Mesendoderm (in vitro differentiated cells): ENCODE measurements around the gene GAS6.

ENCODE experiments used
- DNase-seq: peaks from one replicate; pipeline ENCODE4 v3.0.0; 2013
- H2AK5ac ChIP-seq: 2 replicates; pipeline ENCODE4 v1.6.1; 2013; ENCODE audit warnings: low read length, inconsistent platforms
- H2BK120ac ChIP-seq: 2 replicates; pipeline ENCODE4 v1.6.1; 2013; ENCODE audit warnings: low read depth, mild to moderate bottlenecking, low read length, moderate library complexity, mixed read lengths
- H2BK15ac ChIP-seq: replicated peaks from 2 replicates; pipeline ENCODE4 v1.6.1; 2013; ENCODE audit warnings: low read depth, mild to moderate bottlenecking, moderate library complexity
- H2BK5ac ChIP-seq: 2 replicates; pipeline ENCODE4 v1.6.1; 2013; ENCODE audit warnings: low read length, inconsistent platforms
- H3K18ac ChIP-seq: 2 replicates; pipeline ENCODE4 v1.6.1; 2013; ENCODE audit warnings: mild to moderate bottlenecking, low read length, mixed read lengths
- H3K23ac ChIP-seq: one replicate; pipeline ENCODE4 v1.6.1; 2013; ENCODE audit warnings: low read length
- H3K27ac ChIP-seq: 2 replicates; pipeline ENCODE4 v1.5.1; 2013; ENCODE audit warnings: low read depth, mild to moderate bottlenecking, inconsistent platforms, low read length, moderate library complexity
- H3K27me3 ChIP-seq: 2 replicates; pipeline ENCODE4 v1.6.1; 2013; ENCODE audit warnings: low read length, control low read depth, mild to moderate bottlenecking, inconsistent platforms; ENCODE audit not compliant: insufficient read depth, poor library complexity
- H3K36me3 ChIP-seq: 2 replicates; pipeline ENCODE4 v1.6.1; 2013; ENCODE audit warnings: low read length, inconsistent platforms; ENCODE audit not compliant: control insufficient read depth, insufficient read depth
- H3K4ac ChIP-seq: one replicate; pipeline ENCODE4 v1.6.1; 2013; ENCODE audit warnings: low read depth, mild to moderate bottlenecking, low read length, moderate library complexity
- H3K4me1 ChIP-seq: 2 replicates; pipeline ENCODE4 v1.6.1; 2013; ENCODE audit warnings: low read depth, low read length, inconsistent platforms; ENCODE audit not compliant: control insufficient read depth
- H3K4me2 ChIP-seq: 2 replicates; pipeline ENCODE4 v1.6.1; 2013; ENCODE audit warnings: low read length
- H3K4me3 ChIP-seq: 2 replicates; pipeline ENCODE4 v1.5.1; 2013; ENCODE audit warnings: mild to moderate bottlenecking, low read length
- H3K56ac ChIP-seq: one replicate; pipeline ENCODE4 v1.6.1; 2013; ENCODE audit warnings: low read length
- H3K79me1 ChIP-seq: 2 replicates; pipeline ENCODE4 v1.6.1; 2013; ENCODE audit warnings: low read length, inconsistent platforms
- H3K79me2 ChIP-seq: 2 replicates; pipeline ENCODE4 v1.6.1; 2013; ENCODE audit warnings: mild to moderate bottlenecking, low read length; ENCODE audit not compliant: control insufficient read depth, insufficient read depth
- H3K9ac ChIP-seq: 2 replicates; pipeline ENCODE4 v1.6.1; 2013; ENCODE audit warnings: low read length, inconsistent platforms
- H4K5ac ChIP-seq: one replicate; pipeline ENCODE4 v1.6.1; 2013; ENCODE audit warnings: low read length
- H4K8ac ChIP-seq: one replicate; pipeline ENCODE4 v1.6.1; 2013; ENCODE audit warnings: low read depth, mild to moderate bottlenecking, control low read depth, low read length, moderate library complexity
- WGBS: extraction: QIAGEN DNeasy Blood & Tissue Kit; methylation state at CpG from one replicate; pipeline ENCODE4 v1.1.7; 2013; ENCODE audit warnings: low lambda C conversion rate, missing lambda C conversion rate; ENCODE audit not compliant: insufficient coverage; ENCODE audit errors: extremely low coverage; 5-methylcytosine and 5-hydroxymethylcytosine counted together

The GAS6 gene

DNA sequence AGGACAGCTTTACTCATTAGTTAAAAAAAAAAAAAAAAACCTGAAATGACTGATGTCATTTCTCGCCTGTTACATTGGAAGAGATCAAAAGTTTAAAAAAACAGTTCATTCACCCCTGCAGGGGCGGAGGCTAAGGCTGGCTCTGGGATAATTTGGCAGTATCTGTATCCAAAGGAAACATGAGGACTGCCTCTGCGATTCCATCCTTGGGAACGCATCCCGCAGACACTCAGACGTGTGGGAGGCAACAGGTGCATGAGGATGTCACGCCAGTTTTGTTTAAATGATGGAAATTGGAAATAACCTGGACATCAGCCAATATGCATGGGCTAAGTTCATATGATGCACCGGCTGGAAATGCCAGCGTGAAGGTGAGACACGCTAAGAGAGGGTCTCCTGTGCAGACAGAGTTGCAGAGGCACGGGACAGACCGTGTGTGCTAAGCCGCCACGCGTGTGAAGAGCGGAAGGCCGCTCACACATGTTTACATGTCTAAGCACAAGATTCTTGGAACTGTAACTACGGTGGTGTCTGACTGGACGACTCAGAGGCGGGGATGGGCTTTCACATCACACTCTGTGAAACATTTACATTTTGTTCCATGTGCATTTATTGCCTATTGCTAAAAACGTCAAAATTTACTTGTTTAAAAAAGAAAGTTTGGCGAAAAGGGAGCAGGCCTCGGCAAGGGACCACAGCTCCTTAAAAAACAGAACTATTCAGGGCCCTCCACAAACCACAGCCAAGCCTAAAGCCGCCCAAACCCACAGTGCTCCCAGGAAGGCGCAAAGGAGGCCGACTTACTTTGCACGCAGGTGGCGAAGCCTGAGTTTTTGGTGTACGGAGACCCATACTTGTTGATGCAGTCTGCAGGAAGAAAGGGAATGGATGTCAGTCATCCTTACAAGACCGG lies 17.9 kb downstream of the GAS6 start:
- Histone ChIP-seq H3K27me3 (no peaks in the 10 kb centered on the region), H3K79me1 (no peaks in the 10 kb centered on the region), H3K4ac (no peak overlapping the region), H3K27ac (no peak overlapping the region), H2BK5ac (no peak overlapping the region), H2AK5ac (no peak overlapping the region), H3K4me2 (no peak overlapping the region), H3K18ac (no peak overlapping the region), H3K56ac (no peak overlapping the region), H3K79me2 (no peaks in the 10 kb centered on the region), H4K8ac (no peak overlapping the region), H2BK120ac (no peak overlapping the region), H3K36me3 (no peaks in the 10 kb centered on the region), H3K4me3 (no peak overlapping the region), H4K5ac (no peak overlapping the region), H3K9ac (no peak overlapping the region), H3K23ac (no peak overlapping the region), H3K4me1 (no peaks in the 10 kb centered on the region), H2BK15ac (no peak overlapping the region)
- no CpG with 5 or more reads among the region's 30 CpGs for WGBS
- no peak for DNase-seq

DNA sequence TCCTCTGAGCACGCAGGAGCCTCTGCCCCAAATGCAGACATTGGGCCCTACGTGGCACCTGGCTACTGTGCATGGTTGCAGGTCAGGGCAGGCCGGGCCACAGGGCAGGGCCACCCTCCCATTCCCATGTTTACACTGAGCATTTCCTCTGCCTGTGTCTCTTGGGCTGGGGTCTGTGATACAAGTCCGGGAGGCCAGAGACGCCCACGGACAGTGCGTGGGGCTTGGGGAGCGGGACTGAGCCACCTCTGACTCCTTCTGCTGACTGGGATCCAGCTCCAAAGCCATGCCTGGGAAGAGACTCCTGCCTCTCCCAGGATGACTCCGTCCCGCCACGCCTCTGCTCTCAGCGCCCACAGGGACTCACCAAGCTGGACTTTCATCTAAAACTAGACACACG lies 18.8 kb downstream of the GAS6 start:
- Histone ChIP-seq H3K27ac (no peak overlapping the region), H2BK120ac (no peak overlapping the region), H3K36me3 (no peaks in the 10 kb centered on the region), H3K79me2 (no peaks in the 10 kb centered on the region), H3K4me2 (no peak overlapping the region), H3K56ac (no peak overlapping the region), H3K9ac (no peak overlapping the region), H2AK5ac (no peak overlapping the region), H3K27me3 (no peaks in the 10 kb centered on the region), H3K18ac (no peak overlapping the region), H3K4me3 (no peak overlapping the region), H4K5ac (no peak overlapping the region), H2BK15ac (no peak overlapping the region), H4K8ac (no peak overlapping the region), H2BK5ac (no peak overlapping the region), H3K4ac (no peak overlapping the region), H3K79me1 (no peaks in the 10 kb centered on the region), H3K23ac (no peak overlapping the region), H3K4me1 (no peaks in the 10 kb centered on the region)
- DNase-seq = no peak
- WGBS = no CpG with 5 or more reads among the region's 13 CpGs

DNA sequence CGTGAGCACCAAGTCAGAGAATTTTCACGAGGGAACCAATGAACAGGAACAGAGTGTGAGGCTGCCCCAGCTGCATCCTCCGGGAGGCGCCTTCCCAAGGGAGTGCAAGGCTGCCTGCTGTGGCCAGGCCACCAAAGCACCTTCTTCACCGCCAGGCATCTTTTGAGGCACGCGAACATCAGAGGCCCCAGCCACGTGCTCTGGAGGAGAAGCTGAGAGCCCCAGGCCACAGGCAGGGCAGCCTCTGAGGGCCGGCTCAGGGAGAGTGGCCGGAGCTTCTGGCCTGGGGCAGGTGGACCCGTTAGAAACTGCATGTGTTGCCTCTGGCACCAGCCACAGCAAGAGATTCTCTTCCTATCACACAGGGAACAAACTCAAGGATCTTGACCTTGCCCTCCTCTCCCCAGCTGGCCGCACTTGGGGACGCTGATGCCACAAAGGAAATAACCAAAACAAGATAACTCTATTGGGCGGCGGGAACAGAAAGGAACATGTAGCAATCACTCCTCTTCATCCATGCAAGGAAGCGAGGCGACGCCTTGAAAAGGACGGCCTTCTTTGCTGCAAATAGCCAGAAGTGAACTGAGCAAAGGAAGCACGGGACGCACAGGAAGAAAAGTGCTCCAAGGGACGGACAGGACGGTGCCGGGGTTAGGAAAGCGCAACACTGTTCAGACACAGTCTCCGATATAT lies 19.9 kb downstream of the GAS6 start:
- H3K36me3 ChIP-seq = no peaks in the 10 kb centered on the region
- no peak overlapping the region for H2BK120ac ChIP-seq
- no peak overlapping the region for H2BK15ac ChIP-seq
- H2BK5ac ChIP-seq = no peak overlapping the region
- no peaks in the 10 kb centered on the region for H3K79me2 ChIP-seq
- no peaks in the 10 kb centered on the region for H3K79me1 ChIP-seq
- no peak overlapping the region for H2AK5ac ChIP-seq
- H4K8ac ChIP-seq = no peak overlapping the region
- no peak for DNase-seq
- H3K4me1 ChIP-seq = no peaks in the 10 kb centered on the region
- no peak overlapping the region for H4K5ac ChIP-seq
- no peak overlapping the region for H3K4me2 ChIP-seq
- no peak overlapping the region for H3K4ac ChIP-seq
- no peak overlapping the region for H3K23ac ChIP-seq
- no peaks in the 10 kb centered on the region for H3K27me3 ChIP-seq
- WGBS = no CpG with 5 or more reads among the region's 26 CpGs
- no peak overlapping the region for H3K27ac ChIP-seq
- no peak overlapping the region for H3K9ac ChIP-seq
- H3K56ac ChIP-seq = no peak overlapping the region
- H3K18ac ChIP-seq = no peak overlapping the region
- no peak overlapping the region for H3K4me3 ChIP-seq

- H3K27me3 ChIP-seq = no peaks in the 10 kb centered on the region
- no peak overlapping the region for H3K56ac ChIP-seq
- no peak overlapping the region for H3K4me3 ChIP-seq
- DNase-seq = no peak
- H3K79me1 ChIP-seq = no peaks in the 10 kb centered on the region
- H3K36me3 ChIP-seq = no peaks in the 10 kb centered on the region
- H3K4me1 ChIP-seq = no peaks in the 10 kb centered on the region
- H4K5ac ChIP-seq = no peak overlapping the region
- H2BK5ac ChIP-seq = no peak overlapping the region
- H3K27ac ChIP-seq = no peak overlapping the region
- H3K79me2 ChIP-seq = no peaks in the 10 kb centered on the region
- H2AK5ac ChIP-seq = no peak overlapping the region
- no peak overlapping the region for H4K8ac ChIP-seq
- H3K9ac ChIP-seq = no peak overlapping the region
- H3K18ac ChIP-seq = no peak overlapping the region
- H3K4ac ChIP-seq = no peak overlapping the region
- H2BK15ac ChIP-seq = no peak overlapping the region
- no peak overlapping the region for H3K23ac ChIP-seq
- no peak overlapping the region for H2BK120ac ChIP-seq
- no CpG with 5 or more reads among the region's 30 CpGs for WGBS
- no peak overlapping the region for H3K4me2 ChIP-seq
Measured at GRCh38 chr13:113843063-113843654, 20.7 kb downstream of the GAS6 start.

DNA sequence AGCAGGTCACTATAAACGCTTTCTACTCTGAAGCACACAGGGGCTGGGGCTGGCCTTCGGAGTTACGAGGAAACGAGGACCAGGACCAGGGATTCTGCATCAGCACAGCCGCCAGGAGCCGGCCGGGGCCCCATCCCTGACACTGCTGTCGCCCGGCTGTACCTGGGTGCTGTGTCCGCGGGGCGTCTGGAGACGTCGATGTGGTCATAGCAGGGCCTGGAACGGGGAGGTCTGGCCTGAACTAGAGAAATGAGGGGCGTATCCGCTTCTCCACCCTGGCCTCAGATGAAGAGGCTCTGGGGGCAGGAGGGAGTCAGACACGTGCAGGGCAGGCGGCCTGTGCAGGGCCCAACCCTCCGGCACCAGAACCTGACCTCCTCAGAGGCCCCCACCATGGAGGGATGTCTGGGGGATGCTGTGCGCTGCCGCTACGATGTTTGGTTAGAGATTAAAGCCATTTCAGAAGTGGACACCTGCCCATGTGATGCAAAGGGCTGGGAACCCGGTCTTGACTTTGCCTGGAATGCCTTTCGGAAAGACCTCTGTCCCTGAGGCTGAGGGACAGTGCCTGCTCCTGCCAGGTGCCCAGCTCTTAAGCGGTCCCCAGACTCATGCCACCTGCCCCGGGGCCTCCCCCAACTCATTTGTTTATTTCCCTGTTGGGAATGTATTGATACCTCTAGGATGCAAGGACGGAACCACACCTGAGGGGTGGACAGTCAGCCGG lies 21.4 kb downstream of the GAS6 start:
- Histone ChIP-seq H4K5ac (no peak overlapping the region), H3K4me2 (no peak overlapping the region), H3K27me3 (no peaks in the 10 kb centered on the region), H3K79me1 (no peaks in the 10 kb centered on the region), H3K9ac (no peak overlapping the region), H3K79me2 (no peaks in the 10 kb centered on the region), H3K36me3 (no peaks in the 10 kb centered on the region), H3K4ac (no peak overlapping the region), H3K4me3 (no peak overlapping the region), H2BK5ac (no peak overlapping the region), H2BK120ac (no peak overlapping the region), H3K23ac (no peak overlapping the region), H3K27ac (no peak overlapping the region), H3K18ac (no peak overlapping the region), H2BK15ac (no peak overlapping the region), H3K56ac (no peak overlapping the region), H2AK5ac (no peak overlapping the region), H4K8ac (no peak overlapping the region), H3K4me1 (no peaks in the 10 kb centered on the region)
- DNase-seq = no peak
- WGBS = no CpG with 5 or more reads among the region's 29 CpGs
